Suppressor macrophage (primary cell): Measurements from ENCODE around the gene CDH6.
A peak's percentile ranks its signal among the peaks of the same experiment; 100 is the strongest.
"Not testable (repeated sequence)": the region's sequence is repeated elsewhere in the genome, so short reads cannot be mapped to it uniquely, and the experiment has no call there.

Experiments used
- DNase-seq, 4 experiments: peaks; one replicate each; pipeline ENCODE4 v3.0.0-alpha.2; 2020 to 2022

The CDH6 gene

DNA sequence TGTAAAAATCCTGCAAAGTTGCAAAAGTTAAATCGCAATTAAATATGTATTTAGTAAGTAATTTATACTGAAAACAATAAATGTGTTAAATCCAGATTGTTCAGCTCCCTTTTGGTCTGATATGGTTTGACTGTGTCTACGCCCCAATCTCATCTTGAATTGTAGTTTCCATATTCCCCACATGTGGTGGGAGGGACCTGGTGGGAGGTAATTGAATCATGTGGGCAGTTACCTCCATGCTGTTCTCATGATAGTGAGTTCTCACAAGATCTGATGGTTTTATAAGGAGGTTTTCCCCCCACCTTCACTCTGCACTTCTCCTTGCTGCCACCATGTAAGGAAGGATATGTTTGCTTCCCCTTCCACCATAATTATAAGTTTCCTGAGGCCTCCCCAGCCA lies 140.0 kb downstream of the CDH6 start:
- DNase-seq, result no peak

DNA sequence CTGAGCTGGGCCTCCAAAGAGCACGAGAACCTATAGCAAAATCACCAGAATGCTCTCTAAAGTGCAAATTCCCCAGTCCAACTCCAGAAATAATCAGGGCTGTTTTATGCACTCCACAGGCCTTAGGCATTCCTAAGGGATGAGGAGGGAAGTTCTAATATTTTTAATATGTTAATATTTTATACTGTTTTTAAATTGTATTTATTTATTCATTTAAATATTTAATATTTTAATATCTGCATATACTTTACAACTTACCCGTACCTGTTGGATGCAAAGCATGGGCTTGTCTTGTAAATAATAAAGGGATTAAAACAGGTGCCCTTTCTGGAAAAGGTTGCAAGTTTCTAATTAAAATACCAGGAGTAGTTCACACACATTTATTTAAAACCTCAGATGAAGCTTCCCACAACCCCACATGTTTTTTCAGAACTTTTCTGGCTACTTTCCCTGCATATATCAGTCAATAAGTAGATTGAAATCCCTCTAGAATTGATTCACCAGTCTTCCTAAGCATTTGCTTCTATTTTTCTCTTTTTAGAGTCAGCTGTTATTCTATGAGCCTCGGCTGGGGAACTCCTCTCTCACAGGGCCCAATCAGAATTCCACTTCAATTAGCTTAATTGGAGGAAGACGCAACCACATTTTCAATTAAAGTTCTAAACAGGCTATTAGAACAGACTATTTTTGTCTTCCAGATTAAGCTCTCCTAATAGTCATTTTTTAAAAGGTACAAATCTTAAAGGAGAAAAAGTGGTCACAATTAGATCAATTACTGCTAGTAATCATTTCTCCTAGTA lies 140.8 kb downstream of the CDH6 start:
- DNase-seq, result no peak

DNA sequence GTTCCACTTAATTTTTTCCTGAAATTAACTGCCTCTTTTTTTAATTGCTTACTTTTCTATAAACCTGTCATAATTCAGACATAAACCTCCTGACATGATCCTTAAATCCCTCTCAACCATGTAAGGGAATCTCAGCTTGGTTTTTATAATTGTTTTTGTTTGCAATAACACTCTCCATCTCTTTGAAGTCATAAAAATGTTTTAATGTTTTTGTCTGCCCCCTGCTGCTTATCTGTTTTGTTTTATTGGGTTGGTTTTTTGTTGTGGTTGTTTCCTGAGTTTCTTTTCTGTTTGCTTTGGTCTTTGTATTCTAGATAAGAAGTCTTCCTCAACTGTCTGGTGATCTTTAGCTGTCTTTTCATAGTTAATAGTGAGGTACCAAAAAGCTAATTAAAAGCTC lies 142.0 kb downstream of the CDH6 start:
- DNase-seq, result no peak

DNA sequence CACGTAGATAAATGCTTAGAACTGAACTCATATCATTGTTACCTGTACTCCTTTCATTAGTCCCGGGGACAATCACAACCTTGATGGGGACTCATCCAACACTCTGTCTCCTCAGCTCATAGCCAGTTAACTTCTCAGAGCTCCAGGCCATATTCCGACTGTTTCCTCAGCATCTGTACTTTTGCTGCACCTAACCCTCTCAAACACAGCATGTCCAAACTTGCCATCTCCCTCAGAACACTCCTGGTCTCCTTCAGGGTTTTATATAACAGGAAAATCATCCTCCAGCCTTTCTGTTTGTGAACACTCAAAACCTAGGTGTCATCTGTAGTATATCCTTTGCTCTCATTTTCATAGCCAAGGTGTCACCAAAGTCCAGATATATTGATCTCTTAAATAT lies 150.5 kb downstream of the CDH6 start:
- no peak for DNase-seq

DNA sequence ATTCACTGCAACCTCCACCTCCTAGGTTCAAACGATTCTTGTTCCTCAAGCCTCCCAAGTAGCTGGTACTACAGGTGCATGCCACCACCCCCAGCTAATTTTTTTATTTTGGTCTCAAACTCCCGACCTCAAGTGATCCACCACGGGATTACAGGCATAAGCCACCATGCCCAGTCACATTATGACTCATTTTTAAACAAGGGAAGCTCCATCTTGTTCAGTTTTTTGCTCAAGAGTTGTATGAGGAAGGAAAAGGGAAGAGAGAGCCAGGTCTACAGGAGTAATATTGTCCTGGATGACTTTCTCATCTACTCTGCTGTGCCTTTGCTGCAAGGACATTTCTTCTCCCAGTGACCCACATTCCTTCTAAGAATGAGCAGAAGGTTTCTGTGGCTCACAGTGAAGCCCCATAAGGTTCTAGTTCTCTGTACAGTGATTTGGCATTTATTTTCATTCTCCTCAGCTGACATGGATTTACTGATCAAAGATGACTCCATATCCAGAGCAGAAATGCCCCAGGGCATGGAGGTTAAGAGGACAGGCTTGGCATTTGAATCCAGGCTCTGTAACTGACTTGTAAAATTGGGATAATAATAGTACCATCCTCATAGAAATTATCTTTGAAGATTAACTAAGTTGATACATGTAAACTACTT lies 153.5 kb downstream of the CDH6 start:
- peak in 3 of 4 experiments; percentile 2 to 30 (median 25) for DNase-seq

DNA sequence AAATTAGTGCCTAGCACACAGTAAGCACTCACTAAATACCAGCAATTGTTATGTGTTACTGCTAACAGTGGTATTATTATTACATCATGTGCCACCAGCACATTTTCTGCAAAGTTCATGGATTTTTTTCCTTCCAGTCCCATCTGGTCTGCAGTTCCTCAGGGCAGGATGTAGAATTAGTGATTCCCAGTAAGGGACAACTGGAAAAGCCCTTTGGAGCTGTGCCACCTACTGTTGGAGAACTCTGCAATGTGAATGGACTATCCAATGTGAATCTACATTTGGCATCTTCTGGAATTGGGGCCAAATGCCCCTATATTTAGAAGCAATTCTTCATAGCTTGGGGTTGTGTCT lies 154.0 kb downstream of the CDH6 start:
- no peak for DNase-seq

DNA sequence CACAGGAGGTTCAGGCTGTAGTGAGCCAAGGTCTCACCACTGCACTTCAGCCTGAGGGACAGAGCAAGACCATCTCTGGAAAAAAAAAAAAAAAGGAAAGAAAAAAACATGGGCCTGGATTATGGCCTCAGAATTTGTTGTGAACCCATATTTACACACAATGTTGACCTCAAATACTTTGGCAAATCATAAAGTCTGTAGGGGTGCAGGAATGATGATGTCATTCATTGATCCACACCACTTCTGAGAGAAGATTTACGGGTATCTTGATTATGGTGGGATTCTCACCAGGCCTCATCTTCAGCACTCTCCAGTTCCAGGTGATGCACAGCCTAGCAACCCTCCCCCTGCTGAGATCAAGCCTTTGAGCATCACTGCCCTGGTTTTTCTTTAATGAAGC lies 156.9 kb downstream of the CDH6 start:
- no peak for DNase-seq

DNA sequence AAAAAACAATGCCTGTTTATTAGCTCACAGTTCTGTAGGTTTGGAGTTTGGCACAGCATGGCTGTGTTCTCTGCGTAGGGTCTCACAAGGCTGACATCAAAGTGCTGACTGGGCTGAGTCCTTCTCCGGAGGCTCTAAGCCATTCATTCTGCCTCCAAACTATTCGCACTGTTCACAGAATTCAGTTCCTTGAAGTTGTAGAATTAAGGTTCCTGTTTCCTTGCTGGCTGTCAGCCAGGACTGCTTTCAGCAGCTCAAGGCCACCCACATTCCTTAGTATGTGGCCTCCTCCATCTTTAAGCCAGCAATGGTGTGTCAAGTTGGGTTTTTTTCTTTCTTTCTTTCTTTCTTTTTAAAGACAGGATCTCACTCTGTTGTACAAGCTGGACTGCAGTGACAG lies 161.9 kb downstream of the CDH6 start:
- DNase-seq, result peak in 3 of 4 experiments; percentile 12 to 50 (median 29)

DNA sequence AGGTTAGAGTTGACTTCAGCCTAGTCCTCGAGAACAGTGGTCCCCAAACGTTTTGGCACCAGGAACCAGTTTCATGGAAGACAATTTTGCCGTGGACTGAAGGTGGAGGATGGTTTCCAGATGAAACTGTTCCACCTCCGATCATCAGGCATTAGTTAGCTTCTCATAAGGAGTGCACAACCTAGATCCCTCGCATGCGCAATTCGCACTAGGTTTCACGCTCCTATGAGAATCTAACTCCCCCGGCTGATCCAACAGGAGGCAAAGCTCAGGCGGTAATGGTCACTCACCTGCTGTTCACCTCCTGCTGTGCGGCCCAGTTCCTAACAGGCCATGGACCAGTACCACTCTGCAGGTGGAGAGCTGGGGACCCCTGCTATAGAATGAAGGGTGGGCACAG lies 163.6 kb downstream of the CDH6 start:
- DNase-seq, result no peak

DNA sequence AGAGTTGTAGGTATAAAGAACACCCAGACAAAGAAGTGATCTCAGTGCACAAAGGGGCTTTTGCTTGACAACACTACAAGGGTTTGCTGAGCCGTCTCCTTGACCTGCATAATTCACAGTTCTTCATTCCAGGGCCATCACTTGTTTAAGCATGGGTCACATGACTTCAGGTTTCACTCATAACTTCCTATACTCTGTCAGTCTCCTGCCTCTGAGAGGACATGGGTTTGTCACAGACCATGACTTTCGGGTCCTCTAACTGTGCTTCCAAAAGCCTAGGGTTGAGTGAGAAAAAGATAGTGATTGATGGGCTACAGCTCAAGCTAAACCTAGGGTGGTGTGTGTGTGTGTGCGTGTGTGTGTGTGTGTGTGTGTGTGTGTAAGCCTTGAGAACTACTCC lies 166.4 kb downstream of the CDH6 start:
- no peak for DNase-seq

DNA sequence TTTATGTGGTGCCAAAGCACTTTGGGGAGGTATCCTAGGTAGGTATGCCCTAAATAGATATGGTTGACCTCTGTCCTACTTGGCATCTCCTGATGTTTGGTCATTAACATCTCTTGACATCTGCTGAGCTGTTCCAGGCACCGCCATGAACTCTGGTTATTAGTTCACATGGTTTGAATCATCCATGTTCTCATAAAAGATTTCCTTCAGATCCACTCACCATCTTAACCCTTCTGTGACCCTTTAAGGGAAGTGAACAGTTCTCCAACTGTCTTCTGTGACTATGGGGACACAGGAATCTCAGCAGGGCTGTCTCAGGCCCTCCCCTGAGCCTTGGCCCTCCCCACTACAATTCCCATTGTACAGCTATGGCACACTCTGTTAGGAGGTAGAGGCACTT lies 167.7 kb downstream of the CDH6 start:
- no peak for DNase-seq

DNA sequence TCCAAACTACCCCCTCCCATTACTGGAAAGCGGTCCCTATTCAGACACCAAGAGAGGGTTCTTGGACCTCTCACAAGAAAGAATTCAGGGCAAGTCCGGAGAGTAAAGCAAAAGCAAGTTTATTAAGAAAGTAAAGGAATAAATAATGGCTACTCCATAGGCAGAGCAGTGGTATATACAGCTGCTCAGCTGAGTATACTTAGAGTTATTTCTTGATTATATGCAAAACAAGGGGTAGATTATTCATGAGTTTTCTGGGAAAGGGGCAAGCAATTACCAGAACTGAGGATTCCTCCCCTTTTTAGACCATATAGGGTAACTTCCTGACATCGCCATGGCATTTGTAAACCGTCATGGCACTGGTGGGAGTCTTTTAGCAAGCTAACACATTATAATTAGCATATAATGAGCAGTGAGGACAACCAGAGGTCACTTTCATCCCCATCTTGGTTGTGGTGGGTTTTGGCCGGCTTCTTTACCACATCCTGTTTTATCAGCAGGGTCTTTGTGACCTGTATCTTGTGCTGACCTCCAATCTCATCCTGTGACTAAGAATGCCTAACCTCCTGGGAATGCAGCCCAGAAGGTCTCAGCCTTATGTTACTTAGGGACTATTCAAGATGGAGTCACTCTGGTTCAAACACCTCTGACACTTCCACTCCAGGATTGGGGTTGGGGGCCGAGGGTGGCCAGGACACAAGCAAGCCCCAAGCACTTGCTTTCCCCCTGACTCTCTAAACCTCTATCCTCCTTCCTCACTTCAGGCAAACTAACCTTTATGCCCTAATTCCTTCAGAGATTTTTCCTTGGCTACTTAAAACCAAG lies 168.4 kb downstream of the CDH6 start:
- not testable (repeated sequence) for DNase-seq

DNA sequence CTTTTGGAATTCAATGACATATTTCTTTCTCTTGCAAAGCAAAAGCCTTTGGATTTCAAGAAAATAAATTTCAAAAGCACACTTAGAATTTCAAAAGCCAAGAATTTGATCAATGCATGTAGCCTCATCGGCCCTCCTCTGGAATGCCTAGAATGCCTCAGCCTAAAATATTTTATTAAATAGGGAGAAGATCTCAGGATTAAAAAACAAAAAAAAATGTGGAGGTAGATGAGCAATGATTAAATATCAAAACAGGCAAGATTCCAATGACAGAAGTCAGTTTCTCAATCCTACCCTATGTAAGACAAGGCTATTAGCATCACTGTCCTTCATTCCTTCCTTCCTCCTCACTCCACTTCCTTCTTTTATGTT lies 169.0 kb downstream of the CDH6 start:
- DNase-seq, result no peak

DNA sequence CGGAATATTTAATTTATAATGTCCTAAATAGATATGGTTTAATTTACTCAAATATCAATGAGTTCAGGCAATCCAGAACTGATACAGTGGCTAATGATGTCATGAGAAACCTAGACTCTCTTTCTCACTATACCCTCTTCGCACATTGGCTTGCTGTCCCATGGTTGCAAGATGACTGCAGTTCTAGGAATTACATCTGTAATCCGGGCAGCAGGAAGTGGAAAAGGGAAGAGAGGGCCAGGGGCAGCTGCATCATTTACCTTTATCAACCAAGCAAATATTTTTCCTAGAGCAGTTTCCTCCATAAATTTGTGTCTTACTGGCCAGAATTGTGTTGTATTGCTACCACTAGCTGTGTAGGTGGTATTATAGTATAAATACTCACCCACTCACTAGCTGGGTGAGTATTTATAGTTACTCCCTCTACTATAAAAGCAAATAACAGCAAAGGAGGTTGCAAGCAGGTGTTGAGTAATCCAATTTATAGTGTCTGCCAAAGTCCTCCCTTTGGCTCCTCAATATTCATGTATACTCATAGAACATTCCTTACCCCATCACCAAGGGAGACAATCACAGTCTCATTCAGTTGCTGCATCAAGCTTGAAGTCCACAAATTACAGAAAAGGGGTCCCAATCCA lies 169.6 kb downstream of the CDH6 start:
- no peak for DNase-seq

DNA sequence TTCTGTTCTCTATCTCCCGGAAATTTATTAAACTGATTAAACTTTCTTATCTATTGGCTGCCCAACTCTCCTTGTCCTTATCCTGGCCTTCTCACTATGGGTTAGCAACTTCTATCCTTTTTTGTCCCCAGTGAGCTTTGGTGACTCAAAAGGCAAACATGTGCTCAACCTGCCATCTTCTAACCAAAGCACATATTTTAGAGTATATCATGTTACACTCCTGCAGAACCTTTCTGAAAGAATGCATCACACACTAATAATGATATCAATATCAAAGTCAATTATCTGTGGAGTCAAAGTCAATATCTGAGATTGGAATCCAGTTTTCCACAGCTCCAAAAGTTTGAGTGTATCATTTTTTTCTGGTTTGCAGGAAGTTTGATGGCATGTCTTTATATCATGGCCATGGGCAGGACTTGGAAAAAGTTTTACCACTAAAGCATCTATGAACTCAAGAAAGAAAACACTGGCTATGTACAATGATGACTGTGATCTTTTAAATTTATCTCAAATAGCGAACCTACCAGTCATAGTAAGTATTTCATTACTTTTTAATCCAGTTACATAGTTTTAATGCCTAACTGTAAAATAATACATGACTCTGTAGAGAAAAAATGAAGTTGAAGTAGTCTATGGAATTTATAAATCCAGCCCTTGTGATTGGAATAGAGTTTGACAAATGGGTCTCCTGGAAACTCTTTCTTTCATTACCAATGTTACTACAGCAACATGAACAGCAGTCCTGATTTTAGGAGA lies 171.6 kb downstream of the CDH6 start:
- DNase-seq, result no peak

DNA sequence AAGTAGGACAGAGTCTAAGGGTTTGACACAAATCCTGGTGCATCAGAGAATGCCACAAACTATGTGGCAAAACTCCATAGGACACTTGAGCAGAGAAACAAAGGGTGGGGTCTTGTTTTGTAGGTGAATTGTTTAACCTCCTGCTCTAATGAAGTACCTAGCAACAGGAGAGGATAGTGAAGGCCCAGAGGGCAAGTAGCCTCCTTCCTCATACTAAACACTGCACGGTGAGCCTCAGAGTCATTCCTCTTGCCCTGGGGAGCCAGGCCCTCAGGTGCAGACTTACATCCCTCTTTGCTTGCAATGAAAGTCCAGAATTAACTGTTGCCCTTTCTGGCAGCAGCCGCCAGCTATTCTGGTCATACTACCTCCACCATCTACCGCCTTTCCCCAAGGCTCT lies 172.3 kb downstream of the CDH6 start:
- DNase-seq, result no peak

DNA sequence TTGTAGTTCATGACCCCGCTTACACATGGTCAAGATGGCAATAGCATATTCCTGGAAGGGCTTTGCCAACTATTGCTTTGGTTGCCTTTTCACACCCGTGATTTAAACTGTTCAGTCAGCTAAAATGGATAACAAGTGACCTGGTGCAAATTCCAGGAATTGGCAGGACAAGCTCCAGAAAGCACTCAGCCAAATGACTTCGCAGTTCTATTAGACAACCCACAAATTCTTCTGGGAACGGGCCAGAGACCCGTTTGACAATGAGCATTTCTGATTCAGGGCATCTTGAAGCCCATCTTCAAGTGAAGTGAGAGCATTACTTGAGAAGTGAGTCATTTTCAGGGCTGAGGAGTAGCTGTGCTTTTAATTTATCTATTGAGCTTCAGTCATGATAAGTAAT lies 173.5 kb downstream of the CDH6 start:
- no peak for DNase-seq

DNA sequence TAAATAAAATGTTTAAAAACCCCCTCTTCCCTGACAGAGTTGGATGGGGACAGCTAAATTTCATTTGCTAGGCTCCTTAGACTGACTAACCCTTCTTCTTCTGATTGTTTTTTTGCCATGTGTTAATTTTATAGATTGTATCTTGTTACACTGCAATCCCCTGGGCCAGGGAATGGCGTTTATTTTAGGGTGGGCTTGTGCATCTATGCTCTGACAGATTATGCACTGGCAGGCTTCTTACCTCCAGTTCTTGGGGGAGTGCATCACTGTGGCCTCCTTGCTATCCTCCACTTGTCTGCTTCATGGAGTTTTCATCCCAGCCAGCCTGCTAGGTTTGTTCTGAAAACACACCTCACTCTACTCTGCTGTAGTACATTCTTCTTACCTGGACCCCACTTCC lies 178.6 kb downstream of the CDH6 start:
- DNase-seq, result no peak

DNA sequence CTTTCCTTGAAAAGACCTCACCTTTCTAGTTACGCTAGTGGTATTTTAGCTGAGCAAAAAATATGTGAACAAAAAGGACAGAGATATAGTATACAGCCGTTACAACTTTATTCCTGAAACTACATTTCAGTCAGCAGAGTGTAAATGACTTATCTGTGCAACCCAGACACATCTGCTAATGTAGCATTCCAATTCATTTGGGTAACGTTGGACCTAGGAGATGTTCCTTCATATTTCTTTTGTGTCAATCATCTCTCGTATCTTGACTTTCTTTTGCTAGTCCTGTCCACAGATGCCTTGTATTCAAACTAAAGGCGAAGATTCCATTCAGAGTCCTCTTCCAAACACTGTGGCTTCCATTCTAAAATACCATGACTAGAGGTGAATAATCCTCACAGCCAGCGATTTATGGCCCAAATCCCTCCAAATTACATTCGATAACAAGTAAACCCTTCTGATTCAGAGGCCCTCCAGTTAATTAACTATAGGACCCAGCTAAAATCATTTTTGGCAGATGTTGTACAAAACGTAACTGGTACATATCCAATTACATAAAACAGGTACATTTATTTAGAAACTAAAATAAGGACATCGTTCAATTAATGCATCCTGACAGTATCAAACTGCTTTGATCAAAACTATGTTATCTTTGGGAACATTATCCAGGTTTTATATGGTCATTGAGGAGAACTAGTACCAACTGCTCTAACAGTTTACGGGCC lies 182.7 kb downstream of the CDH6 start:
- DNase-seq, result no peak

DNA sequence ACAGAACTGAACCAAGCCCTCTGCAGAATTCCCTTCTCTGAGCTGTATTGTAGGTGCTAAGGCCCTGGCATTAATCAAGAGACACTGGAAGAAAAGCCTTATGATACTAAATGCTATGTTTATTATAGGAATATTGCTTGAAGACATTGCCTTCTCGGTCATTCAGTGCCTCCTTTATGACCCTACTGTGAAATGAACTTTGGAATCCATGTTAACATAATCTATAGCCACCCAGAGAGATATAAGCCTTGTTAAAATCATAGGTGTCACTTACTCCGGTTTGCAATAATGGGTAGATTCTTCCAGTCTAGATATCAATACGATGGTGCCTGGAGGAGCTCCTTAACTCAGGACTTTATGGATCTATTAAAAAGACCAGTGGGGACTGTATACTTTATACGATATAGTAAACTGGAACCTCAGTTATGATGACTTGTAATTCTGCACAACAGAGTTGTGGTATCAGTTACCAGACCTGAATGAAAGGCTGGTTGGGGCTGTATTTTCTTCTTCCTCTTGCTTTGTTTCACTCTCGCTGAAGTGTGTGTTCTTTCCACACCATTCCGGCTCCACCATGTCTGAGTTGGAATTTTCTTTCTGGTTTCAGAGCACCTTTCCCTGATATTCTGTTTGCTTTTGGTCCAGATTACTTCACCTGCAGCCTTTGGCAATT lies 183.9 kb downstream of the CDH6 start:
- no peak for DNase-seq

DNA sequence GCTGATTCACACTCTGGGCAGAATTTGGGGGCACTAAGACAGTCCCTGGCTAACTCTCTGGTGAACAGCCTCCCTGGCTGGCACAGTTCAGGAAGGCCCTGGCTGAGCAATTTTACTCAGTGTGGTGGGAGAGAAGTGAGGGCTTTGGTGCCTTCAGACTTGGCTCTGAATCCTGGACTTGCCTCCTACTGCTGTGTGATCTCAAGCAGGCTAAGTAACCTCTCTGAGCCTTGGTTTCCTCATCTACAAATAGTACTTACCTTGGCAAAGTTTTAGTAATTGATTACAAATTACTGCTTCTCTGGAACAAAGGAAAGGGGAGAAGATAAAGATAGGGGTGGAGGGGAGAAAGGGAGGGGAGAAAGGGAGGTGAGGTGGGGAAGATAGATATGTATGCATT lies 184.7 kb downstream of the CDH6 start:
- no peak for DNase-seq
